Cerebellar cortex (tissue), 1 donor: ENCODE results near the gene CRISPLD2.

Source experiments
- DNase-seq: peaks from one replicate; pipeline ENCODE4 v3.0.0-alpha.2; 2015; ENCODE audit warnings: low spot score

CRISPLD2 gene

GRCh38 chr16:84800158-84800978 lies 19.4 kb upstream of the CRISPLD2 start:
- DNase-seq, result no peak

DNA sequence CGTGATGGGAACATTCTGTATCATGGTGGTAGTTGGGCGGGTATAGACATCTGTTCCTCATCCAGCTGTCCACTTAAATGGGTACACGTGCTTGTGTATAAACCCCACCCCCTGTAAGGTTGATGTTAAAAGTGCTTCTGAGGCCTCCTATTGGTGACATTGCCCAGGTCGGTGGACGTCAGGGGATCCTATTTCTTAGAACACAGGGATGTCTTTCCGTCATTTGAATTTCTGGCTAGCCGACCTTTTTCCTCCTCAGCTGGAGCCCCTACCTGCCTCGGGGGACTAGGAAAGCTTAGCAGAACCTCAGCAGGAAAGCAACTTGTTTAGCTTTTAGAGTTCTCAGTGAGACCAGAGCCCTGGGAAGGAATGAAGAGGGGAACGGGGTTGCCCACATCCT lies 16.6 kb upstream of the CRISPLD2 start:
- no peak for DNase-seq

DNA sequence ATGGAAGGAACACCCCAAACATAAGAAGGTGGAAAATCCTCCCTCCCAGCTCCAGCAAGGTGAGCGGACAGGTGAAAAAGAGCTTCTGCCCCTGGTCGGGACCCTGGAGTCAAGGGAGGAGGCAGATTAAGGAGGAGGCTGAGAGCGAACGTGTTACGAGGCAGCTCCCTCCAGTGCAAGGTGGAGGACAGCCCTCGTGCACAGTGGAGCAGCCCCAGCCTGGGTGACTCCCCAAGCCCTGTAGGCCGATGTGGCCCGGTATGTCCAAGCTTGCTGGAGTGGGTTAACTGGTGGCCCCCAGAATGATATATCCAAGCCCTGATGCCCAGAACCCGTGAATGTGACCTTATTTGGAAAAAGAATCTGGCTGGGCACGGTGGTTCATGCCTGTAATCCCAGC lies 15.5 kb upstream of the CRISPLD2 start:
- DNase-seq, result no peak

- no peak for DNase-seq
These were observed 13.4 kb upstream of the CRISPLD2 start for GRCh38 chr16:84806256-84806889.

GRCh38 chr16:84806890-84807258 lies 12.9 kb upstream of the CRISPLD2 start:
- DNase-seq, result no peak

- no peak for DNase-seq
These were observed 12.0 kb upstream of the CRISPLD2 start for GRCh38 chr16:84807776-84808175.

DNA sequence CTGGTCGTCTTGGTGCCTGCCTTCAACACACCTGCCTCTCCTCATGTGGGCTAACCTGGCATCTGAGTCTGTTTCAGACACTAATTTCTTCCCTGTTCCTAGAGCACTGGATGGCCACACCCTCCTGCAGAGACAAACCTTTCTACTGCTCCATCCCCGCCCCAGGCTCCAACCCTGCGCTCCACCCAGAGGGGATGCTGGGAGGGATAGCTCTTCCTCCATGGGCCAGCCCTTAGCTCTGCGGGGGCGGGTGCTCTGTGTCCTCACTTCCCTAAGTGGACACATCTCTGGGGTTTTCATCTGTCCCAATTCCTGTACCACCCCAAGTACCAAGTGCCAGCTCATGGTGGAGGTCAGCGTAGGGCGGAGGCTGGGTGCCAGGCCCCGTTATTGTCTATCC lies 11.0 kb upstream of the CRISPLD2 start:
- no peak for DNase-seq

- DNase-seq, result no peak
These were observed 9.1 kb upstream of the CRISPLD2 start for GRCh38 chr16:84810518-84811273.

GRCh38 chr16:84811529-84811928 lies 8.3 kb upstream of the CRISPLD2 start:
- no peak for DNase-seq

DNA sequence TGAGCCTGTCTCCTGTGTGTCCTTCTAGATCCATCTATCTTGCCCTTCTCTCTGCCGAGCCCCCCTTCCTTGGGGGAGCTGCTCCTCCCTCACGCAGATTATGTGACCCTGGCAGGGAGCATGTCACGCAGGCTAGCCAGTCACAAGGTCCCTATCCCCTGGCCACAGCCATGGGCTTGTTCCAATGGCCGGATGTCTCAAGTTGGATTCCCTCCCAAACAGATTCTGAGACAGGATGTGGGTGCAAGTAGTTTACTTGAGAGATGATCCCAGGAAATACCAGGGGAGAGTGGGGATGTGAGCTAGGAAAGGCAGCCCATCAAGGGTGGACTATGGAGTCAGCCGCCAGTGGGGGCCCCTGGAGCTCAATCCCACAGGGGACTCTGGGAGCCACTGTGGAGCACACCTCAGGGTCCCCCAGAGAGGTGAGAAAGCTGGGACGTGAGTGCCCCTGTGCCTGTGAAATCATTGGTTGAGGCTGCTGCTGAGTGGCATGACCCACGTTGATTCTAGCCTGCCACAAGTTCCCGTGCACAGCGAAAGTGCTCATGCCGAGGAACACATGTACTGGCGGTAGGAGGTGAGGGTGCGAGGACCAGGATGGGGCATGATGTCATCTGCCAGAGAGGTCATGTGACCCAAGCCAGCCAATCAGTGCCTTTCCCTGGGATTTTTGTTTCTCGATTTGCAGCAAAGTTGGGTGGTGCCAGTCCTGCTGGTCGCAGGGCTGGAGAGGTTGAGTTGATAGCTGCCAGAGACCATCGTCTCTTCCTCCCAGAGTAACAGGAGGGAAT lies 6.4 kb upstream of the CRISPLD2 start:
- DNase-seq, result no peak

DNA sequence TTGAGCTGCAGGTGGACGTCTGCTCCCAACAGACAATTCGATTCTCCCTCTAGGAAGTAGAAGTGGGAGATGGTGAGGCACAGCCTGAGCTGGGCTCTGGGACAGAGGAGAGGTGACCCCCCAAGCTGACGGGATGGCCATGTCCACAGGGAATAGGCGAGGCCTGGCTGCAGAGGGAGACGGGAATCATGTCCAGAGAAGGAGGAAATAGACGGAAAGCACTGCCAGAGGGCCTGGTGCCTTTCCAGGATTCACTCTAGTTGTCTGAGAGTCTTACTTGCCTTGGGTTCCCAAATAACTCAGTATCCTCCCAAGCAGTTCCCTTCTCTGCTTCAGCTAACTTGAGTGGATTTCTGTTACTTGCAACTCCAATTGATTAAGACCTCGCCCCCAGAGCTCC lies 4.3 kb upstream of the CRISPLD2 start:
- DNase-seq, result no peak

DNA sequence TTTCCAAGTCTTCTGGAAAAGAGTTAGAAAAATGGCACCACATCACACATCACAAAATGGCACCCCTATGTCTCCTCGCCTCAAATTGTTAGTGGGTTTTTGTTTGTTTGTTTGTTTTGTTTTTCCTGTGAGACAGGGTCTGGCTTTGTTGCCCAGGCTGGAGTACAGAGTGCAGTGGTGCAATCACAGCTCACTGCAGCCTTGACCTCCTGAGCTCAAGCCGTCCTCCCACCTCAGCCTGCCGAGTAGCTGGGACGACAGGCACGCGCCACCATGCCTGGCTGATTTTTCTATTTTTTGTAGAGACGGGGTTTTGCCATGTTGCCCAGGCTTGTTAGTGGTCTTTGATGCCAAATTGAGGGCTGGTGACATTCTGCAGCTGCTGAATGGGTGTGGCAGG lies 3.8 kb upstream of the CRISPLD2 start:
- DNase-seq, result no peak

DNA sequence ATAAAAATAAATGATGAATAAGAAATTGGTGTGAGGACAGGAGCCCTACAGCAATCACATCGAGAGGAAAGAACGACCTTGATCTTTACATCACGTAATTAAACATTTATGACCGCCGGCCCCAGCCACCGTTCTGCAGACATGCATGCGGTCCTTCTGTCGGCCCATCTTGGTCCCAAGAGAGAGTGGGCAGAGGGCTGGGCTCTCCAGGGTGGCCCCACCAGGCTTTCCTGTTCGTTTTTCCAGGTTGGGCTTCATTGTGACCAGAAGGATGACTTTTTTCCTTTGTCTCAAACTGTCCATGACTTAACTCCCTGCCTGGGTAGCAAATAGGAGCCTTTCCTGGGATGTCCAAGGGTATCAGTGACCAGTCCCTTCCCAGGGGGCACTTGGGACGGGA lies 3.3 kb upstream of the CRISPLD2 start:
- DNase-seq, result no peak

- no peak for DNase-seq
These were observed 2.6 kb upstream of the CRISPLD2 start for GRCh38 chr16:84817206-84817605.

DNA sequence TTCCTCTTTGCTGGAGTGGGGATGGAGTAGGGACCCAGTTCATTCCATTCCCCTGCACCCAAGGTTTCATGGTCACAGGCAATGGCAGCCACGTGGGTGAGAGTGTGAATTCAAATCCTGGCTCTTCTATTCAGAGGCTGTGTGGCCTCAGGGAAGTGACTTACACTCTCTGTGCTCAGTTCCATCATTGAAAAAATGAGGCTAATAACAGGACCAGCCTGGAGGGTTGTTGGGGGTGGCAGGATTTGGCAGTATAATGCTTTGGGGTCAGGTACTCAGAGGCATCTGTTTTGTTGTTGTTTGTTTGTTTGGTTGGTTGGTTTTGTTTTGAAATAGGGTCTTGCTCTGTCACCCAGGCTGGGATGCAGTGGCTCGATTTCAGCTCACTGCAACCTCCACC lies 2.2 kb upstream of the CRISPLD2 start:
- no peak for DNase-seq

DNA sequence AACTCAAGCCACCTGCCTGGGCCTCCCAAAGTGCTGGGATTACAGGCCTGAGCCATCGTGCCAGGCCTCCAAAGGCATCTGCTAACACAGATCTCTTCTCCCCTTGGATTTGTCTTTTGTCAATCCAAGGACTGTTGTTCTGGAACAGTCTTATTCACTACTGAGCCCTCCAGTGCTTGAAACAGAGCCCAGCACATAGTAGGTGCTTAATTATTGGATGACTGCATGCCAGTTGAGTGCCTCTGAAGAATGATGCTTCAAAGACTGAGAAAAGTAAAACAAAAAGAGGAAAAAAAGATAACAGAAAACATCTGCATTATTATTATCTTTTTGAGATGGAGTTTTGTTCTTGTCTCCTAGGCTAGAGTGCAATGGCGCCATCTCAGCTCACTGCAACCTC lies 1.7 kb upstream of the CRISPLD2 start:
- no peak for DNase-seq

GRCh38 chr16:84818989-84819643 lies 669 bp upstream of the CRISPLD2 start:
- no peak for DNase-seq

GRCh38 chr16:84820305-84820684 lies 510 bp downstream of the CRISPLD2 start:
- no peak for DNase-seq

DNA sequence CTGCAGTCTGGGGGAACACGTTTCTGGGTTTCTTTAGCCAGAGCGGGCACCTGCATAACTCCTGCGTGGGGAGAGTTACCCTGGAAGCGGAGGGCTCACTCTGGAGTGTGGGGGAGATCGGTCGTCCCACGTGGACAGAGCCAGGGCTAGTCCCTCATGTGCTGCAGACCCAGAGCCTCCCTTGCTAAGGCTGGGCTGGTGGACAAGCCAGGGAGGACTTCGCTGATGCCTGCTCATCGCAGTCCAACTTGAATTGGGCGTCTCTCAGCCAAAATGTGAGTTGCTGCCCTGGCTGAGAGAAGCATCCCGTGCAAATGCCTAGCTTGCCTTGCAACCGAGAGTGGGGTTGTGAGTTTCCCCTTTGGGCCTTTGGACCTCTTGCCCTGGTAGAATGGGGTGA lies 986 bp downstream of the CRISPLD2 start:
- no peak for DNase-seq

GRCh38 chr16:84821179-84821578 lies 1.4 kb downstream of the CRISPLD2 start:
- no peak for DNase-seq

DNA sequence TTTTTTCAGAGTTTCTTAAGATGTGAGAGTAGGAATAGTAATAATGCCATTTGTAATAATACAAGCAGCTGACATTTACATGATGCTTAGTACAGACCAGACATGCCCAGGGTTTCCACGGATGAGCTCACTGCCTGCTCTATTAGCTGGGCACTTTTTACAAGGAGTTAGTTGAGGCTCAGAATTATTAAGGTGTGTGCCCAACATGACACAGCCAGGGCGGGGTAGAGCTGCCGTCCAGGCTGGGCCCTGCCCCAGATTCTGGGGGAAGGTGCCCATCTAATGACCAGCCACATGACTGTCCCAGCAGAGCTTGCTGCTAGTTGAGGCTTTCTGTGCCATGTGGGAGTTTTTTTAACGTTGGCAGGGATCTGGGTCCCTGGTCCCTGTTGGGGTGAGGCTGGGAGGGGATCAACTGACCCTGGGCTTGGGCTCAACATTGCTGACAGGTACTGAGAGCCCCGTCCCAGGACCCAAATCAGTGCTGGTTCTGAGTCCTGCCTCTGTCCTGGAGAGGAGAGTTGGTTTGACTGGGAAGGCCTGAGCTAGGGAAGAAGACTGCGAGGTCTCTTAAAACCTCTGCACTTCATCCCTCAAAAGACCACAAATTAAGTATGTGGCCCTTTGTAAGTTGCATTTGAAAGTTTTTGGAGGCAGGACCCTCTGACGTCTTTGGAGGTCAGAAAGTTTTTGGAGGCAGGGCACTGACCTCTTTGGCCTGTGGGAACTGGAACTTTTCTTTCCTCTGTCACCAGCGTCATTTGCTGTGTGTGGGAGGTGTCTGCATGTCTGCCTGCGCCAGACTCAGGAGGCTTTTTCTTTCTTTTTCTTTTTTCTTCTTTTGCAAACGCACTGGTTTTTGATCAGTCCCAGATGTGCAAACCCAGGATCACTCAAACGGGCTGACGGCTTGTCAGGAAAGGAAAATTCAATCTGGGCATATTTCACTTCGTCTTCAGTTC lies 2.2 kb downstream of the CRISPLD2 start:
- no peak for DNase-seq
